H9 (cell line): ENCODE results near the gene EIF4E2. TPM values are rescaled to one million over a fixed set of nuclear protein-coding genes. Genes with fewer than 3 reads are reported as not detected.

ENCODE experiments used
- DNase-seq: peaks from one replicate; pipeline ENCODE4 v3.0.0-alpha.2; 2017
- H2AFZ ChIP-seq: one replicate; pipeline ENCODE4 v1.6.1; 2013; ENCODE audit warnings: mild to moderate bottlenecking, low read length, control low read depth, moderate library complexity
- H2AK5ac ChIP-seq: 2 replicates; pipeline ENCODE4 v1.6.1; 2013; ENCODE audit warnings: low read length, control low read depth, mixed read lengths; ENCODE audit not compliant: insufficient read length
- H2BK120ac ChIP-seq: one replicate; pipeline ENCODE4 v1.6.1; 2013; ENCODE audit warnings: low read depth, mild to moderate bottlenecking, low read length, control low read depth, inconsistent platforms; ENCODE audit not compliant: poor library complexity, severe bottlenecking
- H2BK12ac ChIP-seq: 2 replicates; pipeline ENCODE4 v1.6.1; 2013; ENCODE audit warnings: low read length, control low read depth, mixed read lengths, low read depth; ENCODE audit not compliant: insufficient read length
- H2BK15ac ChIP-seq: 2 replicates; pipeline ENCODE4 v1.6.1; 2013; ENCODE audit warnings: low read depth, low read length, control low read depth
- H2BK20ac ChIP-seq: one replicate; pipeline ENCODE4 v1.6.1; 2013; ENCODE audit warnings: low read depth, mild to moderate bottlenecking, low read length, control low read depth, inconsistent platforms; ENCODE audit not compliant: poor library complexity, severe bottlenecking
- H2BK5ac ChIP-seq: 2 replicates; pipeline ENCODE4 v1.6.1; 2013; ENCODE audit warnings: low read length, control low read depth, mixed read lengths; ENCODE audit not compliant: insufficient read length
- H3K14ac ChIP-seq: 2 replicates; pipeline ENCODE4 v1.6.1; 2013; ENCODE audit warnings: low read length, control low read depth; ENCODE audit not compliant: insufficient read depth
- H3K18ac ChIP-seq: 2 replicates; pipeline ENCODE4 v1.6.1; 2013; ENCODE audit warnings: low read depth, mild to moderate bottlenecking, mixed read lengths, low read length, control low read depth; ENCODE audit not compliant: insufficient read length
- H3K23ac ChIP-seq: 2 replicates; pipeline ENCODE4 v1.6.1; 2013; ENCODE audit warnings: low read length, control low read depth, mixed read lengths, low read depth; ENCODE audit not compliant: insufficient read length
- H3K23me2 ChIP-seq: 2 replicates; pipeline ENCODE4 v1.6.1; 2013; ENCODE audit warnings: low read depth, mild to moderate bottlenecking, mixed read lengths, low read length, control low read depth; ENCODE audit not compliant: insufficient read length, poor library complexity, severe bottlenecking
- H3K27ac ChIP-seq: 2 replicates; pipeline ENCODE4 v1.5.1; 2013; ENCODE audit warnings: low read length, control low read depth, mixed read lengths, low read depth; ENCODE audit not compliant: insufficient read length
- H3K27me3 ChIP-seq: 2 replicates; pipeline ENCODE4 v1.6.1; 2013; ENCODE audit warnings: low read length, control low read depth, inconsistent platforms; ENCODE audit not compliant: insufficient read depth
- H3K4ac ChIP-seq: 2 replicates; pipeline ENCODE4 v1.6.1; 2013; ENCODE audit warnings: low read depth, mild to moderate bottlenecking, control low read depth, inconsistent platforms, low read length, moderate library complexity
- H3K4me1 ChIP-seq: 2 replicates; pipeline ENCODE4 v1.6.1; 2013; ENCODE audit warnings: low read length, control low read depth, inconsistent platforms; ENCODE audit not compliant: insufficient read depth
- H3K4me2 ChIP-seq: 2 replicates; pipeline ENCODE4 v1.6.1; 2013; ENCODE audit warnings: low read length, control low read depth, mixed read lengths; ENCODE audit not compliant: insufficient read length, insufficient read depth
- H3K56ac ChIP-seq: 2 replicates; pipeline ENCODE4 v1.6.1; 2013; ENCODE audit warnings: low read depth, mild to moderate bottlenecking, mixed read lengths, low read length, control low read depth; ENCODE audit not compliant: insufficient read length
- H3K79me1 ChIP-seq: 2 replicates; pipeline ENCODE4 v1.6.1; 2013; ENCODE audit warnings: low read depth, mild to moderate bottlenecking, moderate library complexity, low read length, control low read depth, inconsistent platforms; ENCODE audit not compliant: insufficient read depth, poor library complexity, severe bottlenecking
- H3K79me2 ChIP-seq: 2 replicates; pipeline ENCODE4 v1.6.1; 2013; ENCODE audit warnings: low read length, control low read depth, inconsistent platforms; ENCODE audit not compliant: insufficient read depth
- H3K9ac ChIP-seq: 2 replicates; pipeline ENCODE4 v1.6.1; 2013; ENCODE audit warnings: low read length, control low read depth, mixed read lengths; ENCODE audit not compliant: insufficient read length; ENCODE audit errors: extremely low read depth
- H3K9me3 ChIP-seq: one replicate; pipeline ENCODE4 v1.6.1; 2013; ENCODE audit warnings: low read depth, low read length, inconsistent platforms; ENCODE audit not compliant: control insufficient read depth
- H3T11ph ChIP-seq: one replicate; pipeline ENCODE4 v1.6.1; 2013; ENCODE audit warnings: mild to moderate bottlenecking, low read length, control low read depth, inconsistent platforms
- H4K20me1 ChIP-seq: one replicate; pipeline ENCODE4 v1.6.1; 2013; ENCODE audit not compliant: control insufficient read depth, insufficient read length, insufficient read depth
- H4K5ac ChIP-seq: 2 replicates; pipeline ENCODE4 v1.6.1; 2013; ENCODE audit warnings: low read depth, mild to moderate bottlenecking, mixed read lengths, low read length, control low read depth; ENCODE audit not compliant: insufficient read length
- H4K8ac ChIP-seq: replicated peaks from 2 replicates; pipeline ENCODE4 v1.6.1; 2013; ENCODE audit warnings: low read length, control low read depth, mixed read lengths, low read depth; ENCODE audit not compliant: insufficient read length
- H4K91ac ChIP-seq: 2 replicates; pipeline ENCODE4 v1.6.1; 2013; ENCODE audit warnings: low read depth, mild to moderate bottlenecking, moderate library complexity, mixed read lengths, low read length, control low read depth; ENCODE audit not compliant: insufficient read length
- H3K27ac Mint-ChIP-seq, 3 experiments: 2 replicates in 2 of 3; 3 replicates in 1 of 3; pipeline ENCODE4 v1.8.0; 2020 to 2021; ENCODE audit warnings: mixed read lengths in 3 of 3, mild to moderate bottlenecking in 1 of 3, moderate library complexity in 1 of 3
- H3K27me3 Mint-ChIP-seq: 2 replicates; pipeline ENCODE4 v1.8.0; 2021; ENCODE audit warnings: low read depth, mild to moderate bottlenecking, moderate library complexity, mixed read lengths
- H3K36me3 Mint-ChIP-seq, 3 experiments: 2 replicates in 2 of 3; 3 replicates in 1 of 3; pipeline ENCODE4 v1.8.0; 2020 to 2021; ENCODE audit warnings: low read depth in 3 of 3, mixed read lengths in 3 of 3; ENCODE audit not compliant: insufficient read depth in 1 of 3
- H3K4me1 Mint-ChIP-seq, 2 experiments: 2 replicates each; pipeline ENCODE4 v1.8.0; 2020; ENCODE audit warnings: mixed read lengths in 2 of 2
- H3K4me3 Mint-ChIP-seq, 2 experiments: 2 replicates in 1 of 2; 3 replicates in 1 of 2; pipeline ENCODE4 v1.8.0; 2020 to 2021; ENCODE audit warnings: mild to moderate bottlenecking in 2 of 2, mixed read lengths in 2 of 2, moderate library complexity in 1 of 2
- H3K9me3 Mint-ChIP-seq, 2 experiments: 2 replicates in 1 of 2; 3 replicates in 1 of 2; pipeline ENCODE4 v1.8.0; 2020; ENCODE audit warnings: mild to moderate bottlenecking in 2 of 2, mixed read lengths in 2 of 2, moderate library complexity in 1 of 2
- WGBS: extraction: QIAGEN DNeasy Blood & Tissue Kit; methylation state at CpG from one replicate; pipeline ENCODE4 v1.1.7; 2013; ENCODE audit warnings: missing lambda C conversion rate, low lambda C conversion rate, mixed read lengths; ENCODE audit not compliant: insufficient read length; ENCODE audit errors: extremely low coverage; 5-methylcytosine and 5-hydroxymethylcytosine counted together
- total RNA-seq: library from RNA; stranded (reverse); gene quantifications from 2 replicates; pipeline ENCODE4 v1.2.1, GENCODE V29; 2021
- TF ChIP-seq, protein P1 (sequence below): fragments of 200-600 bp; sonication (generic); conservative IDR thresholded peaks from 3 replicates; pipeline ENCODE4 v1.8.0; 2021; ENCODE audit warnings: antibody characterized with exemption, mild to moderate bottlenecking

Gene EIF4E2
- total RNA-seq, 1 experiment from 2014 or later: 109 TPM

DNA sequence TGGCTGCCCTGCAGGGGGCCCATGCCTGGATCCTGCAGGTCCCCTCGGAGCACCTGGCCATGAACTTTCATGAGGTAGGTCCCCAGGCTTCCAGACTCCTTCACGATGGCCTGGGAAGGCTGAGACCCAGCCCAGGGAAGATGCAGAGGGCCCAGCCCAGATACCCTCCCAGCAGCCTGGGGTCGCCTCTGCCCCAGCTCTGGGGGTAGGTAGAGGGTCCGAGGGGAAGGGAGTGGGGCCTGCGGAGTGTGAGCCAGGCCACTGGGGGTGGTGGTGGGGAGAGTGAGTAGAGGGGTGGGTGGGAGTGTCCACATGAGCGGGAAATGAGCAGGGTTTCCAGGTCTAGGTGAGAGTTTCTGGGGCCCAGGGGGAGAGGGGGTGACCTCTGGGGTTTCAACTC lies 25.7 kb upstream of the EIF4E2 start:
- H3K56ac ChIP-seq: no peak overlapping the region

More for the DNA sequence above, 25.7 kb upstream of the EIF4E2 start:
- Mint-ChIP-seq H3K27me3 (peaks cover 78% of the 10 kb centered on the region), H3K9me3 (no peaks in the 10 kb centered on the region), H3K27ac (no peak overlapping the region), H3K4me1 (peaks cover 5 to 20% of the 10 kb centered on the region in 2 experiments), H3K36me3 (peaks cover 0 to 1% (median 0%) of the 10 kb centered on the region in 3 experiments; a peak in 1 of 7 replicates), H3K4me3 (peak overlapping the region in 1 of 2 experiments; percentile 67; a peak in 2 of 5 replicates)
- no peak overlapping the region for H3K14ac ChIP-seq
- H4K5ac ChIP-seq: no peak overlapping the region
- no peak overlapping the region for H3T11ph ChIP-seq
- no CpG with 5 or more reads among the region's 6 CpGs for WGBS
- no peak overlapping the region for H3K9ac ChIP-seq
- no peaks in the 10 kb centered on the region for H3K79me1 ChIP-seq
- H3K79me2 ChIP-seq: no peaks in the 10 kb centered on the region
- H3K4me1 ChIP-seq: no peaks in the 10 kb centered on the region
- no peaks in the 10 kb centered on the region for H3K9me3 ChIP-seq
- H4K8ac ChIP-seq: no peak overlapping the region
- H2BK5ac ChIP-seq: no peak overlapping the region
- no peak overlapping the region for H4K91ac ChIP-seq
- no peak for DNase-seq
- H3K27me3 ChIP-seq: peaks cover 15% of the 10 kb centered on the region
- peaks cover 14% of the 10 kb centered on the region for H3K23me2 ChIP-seq
- H3K4me2 ChIP-seq: no peak overlapping the region
- no peak overlapping the region for H3K23ac ChIP-seq
- H2BK120ac ChIP-seq: no peak overlapping the region
- H3K18ac ChIP-seq: no peak overlapping the region
- H3K4ac ChIP-seq: no peak overlapping the region
- no peak overlapping the region for H2BK15ac ChIP-seq
- no peak overlapping the region for H3K27ac ChIP-seq
- no peak overlapping the region for H2BK20ac ChIP-seq
- H4K20me1 ChIP-seq: no peaks in the 10 kb centered on the region
- TF ChIP-seq, protein P1, sequence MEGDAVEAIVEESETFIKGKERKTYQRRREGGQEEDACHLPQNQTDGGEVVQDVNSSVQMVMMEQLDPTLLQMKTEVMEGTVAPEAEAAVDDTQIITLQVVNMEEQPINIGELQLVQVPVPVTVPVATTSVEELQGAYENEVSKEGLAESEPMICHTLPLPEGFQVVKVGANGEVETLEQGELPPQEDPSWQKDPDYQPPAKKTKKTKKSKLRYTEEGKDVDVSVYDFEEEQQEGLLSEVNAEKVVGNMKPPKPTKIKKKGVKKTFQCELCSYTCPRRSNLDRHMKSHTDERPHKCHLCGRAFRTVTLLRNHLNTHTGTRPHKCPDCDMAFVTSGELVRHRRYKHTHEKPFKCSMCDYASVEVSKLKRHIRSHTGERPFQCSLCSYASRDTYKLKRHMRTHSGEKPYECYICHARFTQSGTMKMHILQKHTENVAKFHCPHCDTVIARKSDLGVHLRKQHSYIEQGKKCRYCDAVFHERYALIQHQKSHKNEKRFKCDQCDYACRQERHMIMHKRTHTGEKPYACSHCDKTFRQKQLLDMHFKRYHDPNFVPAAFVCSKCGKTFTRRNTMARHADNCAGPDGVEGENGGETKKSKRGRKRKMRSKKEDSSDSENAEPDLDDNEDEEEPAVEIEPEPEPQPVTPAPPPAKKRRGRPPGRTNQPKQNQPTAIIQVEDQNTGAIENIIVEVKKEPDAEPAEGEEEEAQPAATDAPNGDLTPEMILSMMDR: no peak
- H2BK12ac ChIP-seq: no peak overlapping the region
- H2AFZ ChIP-seq: no peak overlapping the region
- no peak overlapping the region for H2AK5ac ChIP-seq
